GM21723 (cell line): Measurements from ENCODE around the gene NEK10.

ENCODE experiments used
- ATAC-seq: cut with Tn5 transposase; IDR thresholded peaks from one replicate; pipeline ENCODE4 v1.9.1; 2021; ENCODE audit warnings: mild to moderate bottlenecking, moderate library complexity; ENCODE audit not compliant: unreplicated experiment

NEK10 gene

GRCh38 chr3:27125821-27126501 lies 243.2 kb downstream of the NEK10 start:
- ATAC-seq: no peak

- ATAC-seq: no peak
Measured at GRCh38 chr3:27119639-27120038, 249.5 kb downstream of the NEK10 start.

- ATAC-seq: no peak
Measured at GRCh38 chr3:27115352-27115751, 253.8 kb downstream of the NEK10 start.

GRCh38 chr3:27114684-27115083 lies 254.5 kb downstream of the NEK10 start:
- ATAC-seq: no peak

- ATAC-seq: no peak
Measured at GRCh38 chr3:27114129-27114528, 255.1 kb downstream of the NEK10 start.

GRCh38 chr3:27110020-27110419 lies 259.2 kb downstream of the NEK10 start:
- no peak for ATAC-seq

- no peak for ATAC-seq
Measured at GRCh38 chr3:27108322-27108721, 260.9 kb downstream of the NEK10 start.

- no peak for ATAC-seq
Measured at GRCh38 chr3:27105904-27106303, 263.3 kb downstream of the NEK10 start.

GRCh38 chr3:27097182-27097581 lies 272.0 kb downstream of the NEK10 start:
- ATAC-seq: no peak

GRCh38 chr3:27095553-27096222 lies 273.5 kb downstream of the NEK10 start:
- ATAC-seq: no peak

- ATAC-seq: no peak
Measured at GRCh38 chr3:27094721-27095120, 274.5 kb downstream of the NEK10 start.

- no peak for ATAC-seq
Measured at GRCh38 chr3:27093771-27094170, 275.4 kb downstream of the NEK10 start.

GRCh38 chr3:27090275-27091041 lies 278.7 kb downstream of the NEK10 start:
- no peak for ATAC-seq

- no peak for ATAC-seq
Measured at GRCh38 chr3:27089645-27090044, 279.5 kb downstream of the NEK10 start.

GRCh38 chr3:27089068-27089467 lies 280.1 kb downstream of the NEK10 start:
- no peak for ATAC-seq

- no peak for ATAC-seq
Measured at GRCh38 chr3:27085829-27086730, 283.1 kb downstream of the NEK10 start.

- ATAC-seq: no peak
Measured at GRCh38 chr3:27081992-27082607, 287.1 kb downstream of the NEK10 start.

- no peak for ATAC-seq
Measured at GRCh38 chr3:27081566-27081965, 287.6 kb downstream of the NEK10 start.

GRCh38 chr3:27080258-27080525 lies 289.0 kb downstream of the NEK10 start:
- no peak for ATAC-seq

GRCh38 chr3:27079427-27080257 lies 289.5 kb downstream of the NEK10 start:
- no peak for ATAC-seq
